Hepatocyte (in vitro differentiated cells): ENCODE measurements around the gene POU5F1.

Experiments
- CTCF ChIP-seq: fragments of 200-600 bp; sonication (generic); IDR thresholded peaks from 2 replicates; pipeline ENCODE4 v1.5.1; 2016; ENCODE audit warnings: antibody characterized with exemption, mild to moderate bottlenecking; ENCODE audit not compliant: poor library complexity
- EZH2 ChIP-seq: fragments of 200-600 bp; sonication (generic); IDR thresholded peaks from 2 replicates; pipeline ENCODE4 v1.6.1; 2016; ENCODE audit warnings: antibody characterized with exemption, mild to moderate bottlenecking, borderline replicate concordance
- EZH2phosphoT487 ChIP-seq: fragments of 200-600 bp; sonication (generic); IDR thresholded peaks from one replicate; pipeline ENCODE4 v1.6.1; 2018; ENCODE audit warnings: antibody characterized with exemption, mild to moderate bottlenecking, low read depth, moderate library complexity; ENCODE audit not compliant: unreplicated experiment, severe bottlenecking

GRCh38 chr6:31126396-31127175 is 43.9 kb downstream of the POU5F1 start:
- TF ChIP-seq CTCF (no peak), EZH2phosphoT487 (no peak), EZH2 (no peak)
